Measurements from ENCODE around the gene EXOC3L4. TPM values are rescaled to one million over a fixed set of nuclear protein-coding genes. Genes with fewer than 3 reads are reported as not detected.

EXOC3L4 gene
- polyA plus RNA-seq, 1 of the 3 experiments (the other 2 are of a cell fraction), result 0.46 TPM

DNA sequence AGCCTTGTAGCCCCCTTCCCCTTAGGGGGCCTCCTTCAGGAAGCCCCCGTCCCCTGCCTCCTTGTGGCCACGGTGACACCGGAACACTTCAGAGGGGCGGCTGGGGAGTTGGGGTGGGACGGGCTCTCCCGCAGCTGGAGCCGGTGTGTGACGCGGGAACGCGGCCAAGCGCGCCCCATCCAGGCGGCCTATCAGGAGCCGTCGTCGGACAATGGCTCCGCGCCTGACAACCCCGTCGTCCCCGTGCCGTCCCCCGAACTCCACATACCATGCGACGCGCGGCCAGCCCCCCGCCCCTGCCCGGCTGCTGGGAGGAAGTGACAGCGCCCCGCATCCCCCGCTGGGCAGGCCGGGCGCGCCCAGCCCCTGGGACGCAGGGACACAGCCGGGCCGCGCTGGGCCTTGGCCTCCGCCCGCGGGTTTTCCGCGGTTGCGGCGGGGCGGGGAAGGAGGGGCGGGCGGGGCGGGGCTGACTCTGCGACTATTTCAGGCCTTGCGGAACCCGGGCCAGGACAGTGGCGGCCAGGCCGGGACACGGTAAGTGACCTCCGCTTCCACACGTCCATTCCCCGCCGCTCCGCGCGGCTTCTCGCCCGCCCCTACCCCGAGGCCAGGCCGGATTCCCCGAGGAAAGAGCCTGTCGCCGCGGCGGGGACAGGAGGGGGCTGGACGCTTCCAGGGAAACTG lies 28.6 kb downstream of the EXOC3L4 start, which contains the start of gene TNFAIP2:
Gene TNFAIP2, plus strand, starts transcription at position 515 of the 687 bp plus-strand sequence. CDS start 2,997 bp downstream, outside the sequence.
- peak within 1 kb of the TSS; percentile 24; the same call in 1 of the 2 replicates for H3K9ac ChIP-seq
- H3K9me3 ChIP-seq, result no peaks in the 10 kb centered on the region
- H3K27me3 ChIP-seq (ENCODE audit: insufficient read depth), result no peaks in the 10 kb centered on the region
- peaks cover 9% of the 10 kb centered on the region for H3F3A ChIP-seq (replicated peaks; ENCODE audit: insufficient read depth)
- H2AFZ ChIP-seq (ENCODE audit: low read depth), result peak within 1 kb of the TSS; percentile 69; the same call in 1 of the 2 replicates
- H3K9me2 ChIP-seq, result no peaks in the 10 kb centered on the region
- no peaks in the 10 kb centered on the region for H4K20me1 ChIP-seq (ENCODE audit: insufficient read depth)
- peaks cover 15 to 27% of the 10 kb centered on the region in 2 experiments for H3K4me1 ChIP-seq (ENCODE audit: control insufficient read depth in 1 of 2, insufficient read depth in 2 of 2, low read depth in 1 of 2, low read length in 1 of 2)
- POLR2A ChIA-PET, result no interaction called here
- 81% methylated on average over 36 of the region's 74 CpGs for WGBS (ENCODE audit: low lambda C conversion rate)
- H3K79me2 ChIP-seq (ENCODE audit: insufficient read depth), result no peaks in the 10 kb centered on the region
- CTCF ChIA-PET, result interaction anchor here (0.6 to 8.9 kb wide), 2 partner anchors 10 to 18 kb away, joined by 3 to 132 read pairs; no protein-coding TSS in a partner anchor
- no peak for DNase-seq
- peak within 1 kb of the TSS; percentile 27 to 69; a peak in 3 of 4 replicates for H3K27ac ChIP-seq (ENCODE audit: low read depth in 2 of 2, low read length in 1 of 2)
- peak within 1 kb of the TSS; percentile 66; the same call in 1 of the 2 replicates for H3K4me2 ChIP-seq
- no peaks in the 10 kb centered on the region for H3K36me3 ChIP-seq (replicated peaks in 1 of 2; ENCODE audit: control insufficient read depth in 1 of 2, insufficient read depth in 2 of 2, low read length in 1 of 2)
- no peak for TF ChIP-seq NFIC (IDR thresholded peaks at IDR 0.05; ENCODE audit: borderline replicate concordance)
- TF ChIP-seq, protein P1, sequence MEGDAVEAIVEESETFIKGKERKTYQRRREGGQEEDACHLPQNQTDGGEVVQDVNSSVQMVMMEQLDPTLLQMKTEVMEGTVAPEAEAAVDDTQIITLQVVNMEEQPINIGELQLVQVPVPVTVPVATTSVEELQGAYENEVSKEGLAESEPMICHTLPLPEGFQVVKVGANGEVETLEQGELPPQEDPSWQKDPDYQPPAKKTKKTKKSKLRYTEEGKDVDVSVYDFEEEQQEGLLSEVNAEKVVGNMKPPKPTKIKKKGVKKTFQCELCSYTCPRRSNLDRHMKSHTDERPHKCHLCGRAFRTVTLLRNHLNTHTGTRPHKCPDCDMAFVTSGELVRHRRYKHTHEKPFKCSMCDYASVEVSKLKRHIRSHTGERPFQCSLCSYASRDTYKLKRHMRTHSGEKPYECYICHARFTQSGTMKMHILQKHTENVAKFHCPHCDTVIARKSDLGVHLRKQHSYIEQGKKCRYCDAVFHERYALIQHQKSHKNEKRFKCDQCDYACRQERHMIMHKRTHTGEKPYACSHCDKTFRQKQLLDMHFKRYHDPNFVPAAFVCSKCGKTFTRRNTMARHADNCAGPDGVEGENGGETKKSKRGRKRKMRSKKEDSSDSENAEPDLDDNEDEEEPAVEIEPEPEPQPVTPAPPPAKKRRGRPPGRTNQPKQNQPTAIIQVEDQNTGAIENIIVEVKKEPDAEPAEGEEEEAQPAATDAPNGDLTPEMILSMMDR (IDR thresholded peaks at IDR 0.05), result no peak
- H3K4me3 ChIP-seq (ENCODE audit: low read depth in 2 of 2, low read length in 1 of 2), result no peak within 1 kb of the TSS

DNA sequence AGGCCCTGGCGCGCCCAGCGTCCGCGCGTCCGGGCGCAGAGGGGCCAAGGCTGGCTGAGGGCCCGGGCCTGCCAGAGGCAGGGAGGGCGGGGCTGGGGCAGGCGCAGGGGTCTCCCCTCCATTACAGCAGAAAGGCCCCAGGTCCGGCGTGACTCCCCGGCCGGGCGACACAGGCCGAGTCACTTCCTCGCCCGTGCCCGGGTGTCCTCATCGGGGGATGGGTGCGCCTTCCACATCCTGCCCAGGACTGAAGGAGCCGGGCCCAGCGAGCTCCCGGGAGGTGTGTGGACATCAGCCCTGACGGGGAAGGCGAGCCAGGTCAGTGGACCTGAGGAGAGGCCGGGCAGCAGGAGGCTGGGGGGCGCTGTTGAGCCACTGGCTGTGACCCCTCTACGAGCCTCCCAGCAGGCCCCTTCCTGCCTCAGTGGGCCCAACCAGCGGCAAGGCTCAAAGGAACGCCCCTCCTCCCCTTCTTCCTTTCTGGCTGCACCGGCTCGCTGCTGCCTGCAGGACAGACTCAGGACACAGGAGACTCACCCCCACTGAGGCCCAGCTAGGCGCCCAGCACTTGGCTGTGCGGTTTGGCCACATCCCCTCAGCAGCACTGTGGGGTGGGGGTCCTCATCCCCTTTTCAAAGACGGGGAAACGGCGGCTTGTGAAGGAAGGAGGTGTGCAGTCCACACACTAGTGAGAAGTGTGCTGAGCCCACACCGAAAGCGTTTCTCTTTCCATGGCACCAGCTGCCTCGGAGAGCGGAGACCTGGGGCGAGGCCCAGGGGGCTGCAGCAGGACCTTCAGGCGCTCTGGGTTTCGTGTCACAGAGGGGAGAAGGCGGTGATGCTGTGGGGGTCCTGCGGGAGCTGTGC lies 29.3 kb downstream of the EXOC3L4 start:
- Histone ChIP-seq H4K20me1 (ENCODE audit: insufficient read depth) (no peaks in the 10 kb centered on the region), H3K4me1 (ENCODE audit: control insufficient read depth in 1 of 2, insufficient read depth in 2 of 2, low read depth in 1 of 2, low read length in 1 of 2) (peaks cover 23 to 31% of the 10 kb centered on the region in 2 experiments), H3K36me3 (replicated peaks in 1 of 2; ENCODE audit: control insufficient read depth in 1 of 2, insufficient read depth in 2 of 2, low read length in 1 of 2) (no peaks in the 10 kb centered on the region), H2AFZ (ENCODE audit: low read depth) (no peak overlapping the region), H3K9me3 (no peaks in the 10 kb centered on the region), H3F3A (replicated peaks; ENCODE audit: insufficient read depth) (peaks cover 9% of the 10 kb centered on the region), H3K27me3 (ENCODE audit: insufficient read depth) (no peaks in the 10 kb centered on the region), H3K9me2 (no peaks in the 10 kb centered on the region), H3K9ac (no peak overlapping the region), H3K4me3 (ENCODE audit: low read depth in 2 of 2, low read length in 1 of 2) (no peak overlapping the region), H3K79me2 (ENCODE audit: insufficient read depth) (no peaks in the 10 kb centered on the region), H3K27ac (ENCODE audit: low read depth in 2 of 2, low read length in 1 of 2) (no peak overlapping the region), H3K4me2 (no peak overlapping the region; the same call in 1 of the 2 replicates)
- DNase-seq, result no peak
- TF ChIP-seq, protein P1 (IDR thresholded peaks at IDR 0.05), result peak; percentile 37
- TF ChIP-seq RFX5 (IDR thresholded peaks at IDR 0.05; ENCODE audit: low read length), result no peak
- TF ChIP-seq, protein P2, sequence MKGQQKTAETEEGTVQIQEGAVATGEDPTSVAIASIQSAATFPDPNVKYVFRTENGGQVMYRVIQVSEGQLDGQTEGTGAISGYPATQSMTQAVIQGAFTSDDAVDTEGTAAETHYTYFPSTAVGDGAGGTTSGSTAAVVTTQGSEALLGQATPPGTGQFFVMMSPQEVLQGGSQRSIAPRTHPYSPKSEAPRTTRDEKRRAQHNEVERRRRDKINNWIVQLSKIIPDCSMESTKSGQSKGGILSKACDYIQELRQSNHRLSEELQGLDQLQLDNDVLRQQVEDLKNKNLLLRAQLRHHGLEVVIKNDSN (IDR thresholded peaks at IDR 0.05; ENCODE audit: borderline replicate concordance, low read depth), result no peak
- TF ChIP-seq, protein P3, sequence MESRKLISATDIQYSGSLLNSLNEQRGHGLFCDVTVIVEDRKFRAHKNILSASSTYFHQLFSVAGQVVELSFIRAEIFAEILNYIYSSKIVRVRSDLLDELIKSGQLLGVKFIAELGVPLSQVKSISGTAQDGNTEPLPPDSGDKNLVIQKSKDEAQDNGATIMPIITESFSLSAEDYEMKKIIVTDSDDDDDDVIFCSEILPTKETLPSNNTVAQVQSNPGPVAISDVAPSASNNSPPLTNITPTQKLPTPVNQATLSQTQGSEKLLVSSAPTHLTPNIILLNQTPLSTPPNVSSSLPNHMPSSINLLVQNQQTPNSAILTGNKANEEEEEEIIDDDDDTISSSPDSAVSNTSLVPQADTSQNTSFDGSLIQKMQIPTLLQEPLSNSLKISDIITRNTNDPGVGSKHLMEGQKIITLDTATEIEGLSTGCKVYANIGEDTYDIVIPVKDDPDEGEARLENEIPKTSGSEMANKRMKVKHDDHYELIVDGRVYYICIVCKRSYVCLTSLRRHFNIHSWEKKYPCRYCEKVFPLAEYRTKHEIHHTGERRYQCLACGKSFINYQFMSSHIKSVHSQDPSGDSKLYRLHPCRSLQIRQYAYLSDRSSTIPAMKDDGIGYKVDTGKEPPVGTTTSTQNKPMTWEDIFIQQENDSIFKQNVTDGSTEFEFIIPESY (IDR thresholded peaks at IDR 0.05; ENCODE audit: borderline replicate concordance, low read depth), result no peak
- 63% methylated on average over 26 of the region's 48 CpGs for WGBS (ENCODE audit: low lambda C conversion rate)
- CTCF ChIA-PET, result interaction anchor here (0.6 to 8.9 kb wide), 3 partner anchors 11 to 19 kb away, joined by 3 to 132 read pairs (median 3); no protein-coding TSS in a partner anchor
- POLR2A ChIA-PET, result no interaction called here

Data from SK-N-SH (cell line).